ENCODE measurements around the gene WDR89. TPM values are rescaled to one million over a fixed set of nuclear protein-coding genes. Genes with fewer than 3 reads are reported as not detected.
"Not testable (repeated sequence)": the region's sequence is repeated elsewhere in the genome, so short reads cannot be mapped to it uniquely, and the experiment has no call there.

The WDR89 gene
- total and polyA plus RNA-seq, 3 donors from 2014 or later, result 6.0 to 10.8 (median 8.5) TPM

- 89 to 92% methylated on average over 4 of the region's 4 CpGs for WGBS, 2 donors
- TF ChIP-seq POLR2A (IDR thresholded peaks at IDR 0.05), result no peak
- no peak for TF ChIP-seq CTCF (IDR thresholded peaks at IDR 0.05)
- H3K27me3 ChIP-seq, result no peaks in the 10 kb centered on the region
- intact Hi-C loops (cut with DNase I; ENCODE audit: low total_unique reads), result no loop called here
- no peak overlapping the region for H3K27ac ChIP-seq
- DNase-seq, result no peak
- H3K4me3 ChIP-seq, result no peak overlapping the region
- H3K4me1 ChIP-seq, result no peaks in the 10 kb centered on the region
- no peaks in the 10 kb centered on the region for H3K36me3 ChIP-seq (ENCODE audit: low read depth, missing control alignments)
- no peaks in the 10 kb centered on the region for H3K9me3 ChIP-seq
Measured at GRCh38 chr14:63596998-63597658, 44.5 kb downstream of the WDR89 start.

GRCh38 chr14:63594455-63595372 lies 47.0 kb downstream of the WDR89 start:
- intact Hi-C loops (cut with DNase I; ENCODE audit: low total_unique reads), result no loop called here
- H3K27me3 ChIP-seq, result no peaks in the 10 kb centered on the region
- H3K9me3 ChIP-seq, result no peaks in the 10 kb centered on the region
- 72% methylated on average over 24 to 53 of the region's 53 CpGs for WGBS, 2 donors
- no peaks in the 10 kb centered on the region for H3K36me3 ChIP-seq (ENCODE audit: low read depth, missing control alignments)
- TF ChIP-seq POLR2A (IDR thresholded peaks at IDR 0.05), result no peak
- no peak for TF ChIP-seq CTCF (IDR thresholded peaks at IDR 0.05)
- no peak for DNase-seq
- H3K4me3 ChIP-seq, result no peak overlapping the region
- no peaks in the 10 kb centered on the region for H3K4me1 ChIP-seq
- no peak overlapping the region for H3K27ac ChIP-seq

GRCh38 chr14:63583046-63583445 lies 58.6 kb downstream of the WDR89 start:
- H3K27me3 ChIP-seq; intact Hi-C loops (cut with DNase I; ENCODE audit: low total_unique reads); DNase-seq; H3K36me3 ChIP-seq (ENCODE audit: low read depth, missing control alignments); H3K4me1 ChIP-seq; H3K9me3 ChIP-seq; H3K4me3 ChIP-seq; H3K27ac ChIP-seq: not testable (repeated sequence)
- 72 to 80% methylated on average over 8 of the region's 8 CpGs for WGBS, 2 donors

GRCh38 chr14:63581491-63581890 lies 60.2 kb downstream of the WDR89 start:
- no peak for TF ChIP-seq POLR2A (IDR thresholded peaks at IDR 0.05)
- TF ChIP-seq CTCF (IDR thresholded peaks at IDR 0.05), result no peak
- Histone ChIP-seq H3K36me3 (ENCODE audit: low read depth, missing control alignments) (no peaks in the 10 kb centered on the region), H3K9me3 (no peaks in the 10 kb centered on the region), H3K27me3 (no peaks in the 10 kb centered on the region), H3K4me1 (no peaks in the 10 kb centered on the region), H3K27ac (no peak overlapping the region), H3K4me3 (no peak overlapping the region)
- intact Hi-C loops (cut with DNase I; ENCODE audit: low total_unique reads), result no loop called here
- DNase-seq, result no peak
- WGBS, 2 donors, result 45 to 56% methylated on average over 4 of the region's 4 CpGs

GRCh38 chr14:63578300-63578699 lies 63.4 kb downstream of the WDR89 start:
- TF ChIP-seq CTCF (IDR thresholded peaks at IDR 0.05), result no peak
- TF ChIP-seq POLR2A (IDR thresholded peaks at IDR 0.05), result no peak
- intact Hi-C loops (cut with DNase I; ENCODE audit: low total_unique reads), result no loop called here
- Histone ChIP-seq H3K27me3 (no peaks in the 10 kb centered on the region), H3K27ac (no peak overlapping the region), H3K4me3 (no peak overlapping the region), H3K9me3 (no peaks in the 10 kb centered on the region), H3K36me3 (ENCODE audit: low read depth, missing control alignments) (no peaks in the 10 kb centered on the region), H3K4me1 (no peaks in the 10 kb centered on the region)
- WGBS, 2 donors, result 93 to 100% methylated on average over 1 of the region's 1 CpG
- DNase-seq, result no peak
